Measurements from ENCODE around the gene UBE2E3. TPM values are rescaled to one million over a fixed set of nuclear protein-coding genes. Genes with fewer than 3 reads are reported as not detected.

Gene UBE2E3
- total and polyA plus RNA-seq, 2 of the 13 experiments (the other 11 are each of a cell fraction or from before 2014, with no cell fraction given) = 45.7 to 92.6 TPM

DNA sequence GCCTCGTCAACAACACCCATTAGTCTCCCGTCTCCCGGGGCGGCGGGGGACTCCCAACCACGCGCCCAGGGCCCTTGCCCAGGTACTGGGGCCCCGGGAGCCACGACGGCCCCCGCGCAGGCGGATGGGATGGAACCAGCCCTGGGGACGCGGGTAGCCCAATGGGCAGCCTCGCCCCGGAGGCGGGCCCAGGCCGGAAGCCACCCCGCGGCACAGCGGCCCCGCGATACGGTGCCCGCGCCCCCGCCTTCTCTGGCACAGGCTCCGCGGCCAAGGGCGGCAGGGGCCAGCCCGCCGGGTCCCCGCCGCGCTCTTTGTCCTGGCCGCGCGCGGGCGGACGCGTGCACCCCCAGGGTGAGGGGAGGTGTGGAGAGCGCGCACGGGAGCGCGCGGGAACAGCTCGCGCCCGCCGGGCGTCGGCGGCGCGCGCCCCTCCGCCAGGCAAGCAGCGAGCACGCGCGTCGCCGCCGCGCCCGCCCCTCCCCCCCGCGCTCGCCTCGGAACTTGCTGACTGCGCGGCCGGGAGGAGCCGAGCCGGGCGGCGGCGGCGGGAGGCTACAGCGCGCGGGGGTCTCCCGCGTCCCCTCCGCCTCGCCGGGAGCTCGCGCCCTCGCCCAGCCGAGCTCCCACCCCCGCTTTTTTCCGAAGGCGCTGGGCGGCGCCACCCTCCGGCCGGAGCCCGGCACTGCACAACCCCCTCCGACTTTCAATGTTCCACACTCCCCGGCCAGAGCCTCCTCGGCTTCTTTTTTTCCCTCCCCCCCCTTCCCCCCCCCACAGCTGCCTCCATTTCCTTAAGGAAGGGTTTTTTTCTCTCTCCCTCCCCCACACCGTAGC is at the start of gene UBE2E3 (continued):
- TF ChIP-seq, protein P1, sequence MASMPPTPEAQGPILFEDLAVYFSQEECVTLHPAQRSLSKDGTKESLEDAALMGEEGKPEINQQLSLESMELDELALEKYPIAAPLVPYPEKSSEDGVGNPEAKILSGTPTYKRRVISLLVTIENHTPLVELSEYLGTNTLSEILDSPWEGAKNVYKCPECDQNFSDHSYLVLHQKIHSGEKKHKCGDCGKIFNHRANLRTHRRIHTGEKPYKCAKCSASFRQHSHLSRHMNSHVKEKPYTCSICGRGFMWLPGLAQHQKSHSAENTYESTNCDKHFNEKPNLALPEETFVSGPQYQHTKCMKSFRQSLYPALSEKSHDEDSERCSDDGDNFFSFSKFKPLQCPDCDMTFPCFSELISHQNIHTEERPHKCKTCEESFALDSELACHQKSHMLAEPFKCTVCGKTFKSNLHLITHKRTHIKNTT (CRISPR knock-in tag; IDR thresholded peaks at IDR 0.05) = no peak
- TF ChIP-seq, protein P2, sequence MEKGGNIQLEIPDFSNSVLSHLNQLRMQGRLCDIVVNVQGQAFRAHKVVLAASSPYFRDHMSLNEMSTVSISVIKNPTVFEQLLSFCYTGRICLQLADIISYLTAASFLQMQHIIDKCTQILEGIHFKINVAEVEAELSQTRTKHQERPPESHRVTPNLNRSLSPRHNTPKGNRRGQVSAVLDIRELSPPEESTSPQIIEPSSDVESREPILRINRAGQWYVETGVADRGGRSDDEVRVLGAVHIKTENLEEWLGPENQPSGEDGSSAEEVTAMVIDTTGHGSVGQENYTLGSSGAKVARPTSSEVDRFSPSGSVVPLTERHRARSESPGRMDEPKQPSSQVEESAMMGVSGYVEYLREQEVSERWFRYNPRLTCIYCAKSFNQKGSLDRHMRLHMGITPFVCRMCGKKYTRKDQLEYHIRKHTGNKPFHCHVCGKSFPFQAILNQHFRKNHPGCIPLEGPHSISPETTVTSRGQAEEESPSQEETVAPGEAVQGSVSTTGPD (CRISPR knock-in tag; IDR thresholded peaks at IDR 0.05) = no peak
- TF ChIP-seq ZNF878 (CRISPR knock-in tag; IDR thresholded peaks at IDR 0.05) (peak; percentile 76; the same call in 1 of the 2 replicates), BORCS8-MEF2B (CRISPR knock-in tag; IDR thresholded peaks at IDR 0.05) (peak; percentile 89), ZNF496 (CRISPR knock-in tag; IDR thresholded peaks at IDR 0.05; ENCODE audit: insufficient replicate concordance) (no peak), SMAD1 (CRISPR knock-in tag; IDR thresholded peaks at IDR 0.05; ENCODE audit: borderline replicate concordance, low read depth) (no peak), ZKSCAN8 (CRISPR knock-in tag; IDR thresholded peaks at IDR 0.05; ENCODE audit: borderline replicate concordance) (no peak), FOXJ3 (CRISPR knock-in tag; IDR thresholded peaks at IDR 0.05; ENCODE audit: borderline replicate concordance) (no peak), MBD4 (IDR thresholded peaks at IDR 0.05; ENCODE audit: borderline replicate concordance, low read length) (no peak), PCBP1 (IDR thresholded peaks at IDR 0.05; ENCODE audit: borderline replicate concordance, low read depth, low read length) (no peak), ZNF124 (CRISPR knock-in tag; IDR thresholded peaks at IDR 0.05) (no peak), RARA (CRISPR knock-in tag; IDR thresholded peaks at IDR 0.05) (peak; percentile 12; the same call in 1 of the 2 replicates), IRF2 (CRISPR knock-in tag; IDR thresholded peaks at IDR 0.05) (peak; percentile 52), KMT2A (CRISPR knock-in tag; IDR thresholded peaks at IDR 0.05) (peak; percentile 67), NBN (conservative IDR thresholded peaks at IDR 0.05) (no peak), SP2 (CRISPR knock-in tag; IDR thresholded peaks at IDR 0.05) (peak; percentile 19; the same call in 1 of the 2 replicates), ZMYM3 (CRISPR knock-in tag; IDR thresholded peaks at IDR 0.05) (peak; percentile 59; the same call in 1 of the 2 replicates), ATF1 (CRISPR knock-in tag; IDR thresholded peaks at IDR 0.05) (no peak), FOXK1 (CRISPR knock-in tag; IDR thresholded peaks at IDR 0.05; ENCODE audit: borderline replicate concordance, low read depth) (peak; percentile 59; the same call in 1 of the 2 replicates), SRSF1 (optimal IDR thresholded peaks at IDR 0.05; ENCODE audit: low read depth, low read length) (no peak), EP300 (IDR thresholded peaks at IDR 0.05; ENCODE audit: low read depth in 2 of 2, low read length in 2 of 2) (no peak), EP300 (CRISPR knock-in tag; IDR thresholded peaks at IDR 0.05; ENCODE audit: borderline replicate concordance) (no peak; the same call in 1 of the 2 replicates), SNAPC2 (CRISPR knock-in tag; IDR thresholded peaks at IDR 0.05) (peak; percentile 50; the same call in 1 of the 2 replicates)
- TF ChIP-seq, protein P3, sequence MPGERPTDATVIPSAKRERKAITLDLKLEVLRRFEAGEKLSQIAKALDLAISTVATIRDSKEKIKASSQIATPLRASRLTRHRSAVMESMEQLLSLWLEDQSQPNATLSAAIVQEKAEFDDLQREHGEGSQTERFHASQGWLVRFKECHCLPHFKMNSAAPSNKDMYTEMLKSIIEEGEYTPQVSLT (CRISPR knock-in tag; IDR thresholded peaks at IDR 0.05; ENCODE audit: borderline replicate concordance, low read depth) = no peak; the same call in 1 of the 2 replicates
- TF ChIP-seq, protein P4, sequence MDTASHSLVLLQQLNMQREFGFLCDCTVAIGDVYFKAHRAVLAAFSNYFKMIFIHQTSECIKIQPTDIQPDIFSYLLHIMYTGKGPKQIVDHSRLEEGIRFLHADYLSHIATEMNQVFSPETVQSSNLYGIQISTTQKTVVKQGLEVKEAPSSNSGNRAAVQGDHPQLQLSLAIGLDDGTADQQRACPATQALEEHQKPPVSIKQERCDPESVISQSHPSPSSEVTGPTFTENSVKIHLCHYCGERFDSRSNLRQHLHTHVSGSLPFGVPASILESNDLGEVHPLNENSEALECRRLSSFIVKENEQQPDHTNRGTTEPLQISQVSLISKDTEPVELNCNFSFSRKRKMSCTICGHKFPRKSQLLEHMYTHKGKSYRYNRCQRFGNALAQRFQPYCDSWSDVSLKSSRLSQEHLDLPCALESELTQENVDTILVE (CRISPR knock-in tag; IDR thresholded peaks at IDR 0.05) = no peak
